Measurements from ENCODE around the gene MCHR1. TPM values are rescaled to one million over a fixed set of nuclear protein-coding genes. Genes with fewer than 3 reads are reported as not detected.
"Not testable (repeated sequence)": the region's sequence is repeated elsewhere in the genome, so short reads cannot be mapped to it uniquely, and the experiment has no call there.

MCHR1 gene
- total RNA-seq, 4 donors from 2014 or later = 0.33 to 2.1 TPM; not detected in 2

GRCh38 chr22:40716116-40716515 lies 36.8 kb downstream of the MCHR1 start:
- intact Hi-C loops (cut with DNase I) = no loop called here
- WGBS = 95% methylated on average over 9 of the region's 9 CpGs
- H3K27ac ChIP-seq (replicated peaks in 1 of 4) = no peak overlapping the region
- no peaks in the 10 kb centered on the region for H3K27me3 ChIP-seq
- H3K36me3 ChIP-seq = no peaks in the 10 kb centered on the region
- H3K4me1 ChIP-seq = peaks cover 9 to 25% (median 23%) of the 10 kb centered on the region in 4 donors
- TF ChIP-seq POLR2A (IDR thresholded peaks at IDR 0.05; ENCODE audit: low read depth) = no peak
- no peak for TF ChIP-seq EP300 (IDR thresholded peaks at IDR 0.05)
- TF ChIP-seq POLR2AphosphoS5 (IDR thresholded peaks at IDR 0.05) = no peak
- TF ChIP-seq CTCF (IDR thresholded peaks at IDR 0.05) = no peak
- no peak overlapping the region for H3K4me3 ChIP-seq
- no peaks in the 10 kb centered on the region for H3K9me3 ChIP-seq
- DNase-seq (ENCODE audit: extremely low spot score) = no peak

- 80% methylated on average over 5 of the region's 5 CpGs for WGBS
- H3K27ac ChIP-seq (replicated peaks in 1 of 4); DNase-seq (ENCODE audit: extremely low spot score); H3K4me3 ChIP-seq; H3K9me3 ChIP-seq; intact Hi-C loops (cut with DNase I); H3K27me3 ChIP-seq; H3K36me3 ChIP-seq: not testable (repeated sequence)
- H3K4me1 ChIP-seq = peaks cover 0 to 23% (median 20%) of the 10 kb centered on the region in 4 donors
These were observed 38.4 kb downstream of the MCHR1 start for GRCh38 chr22:40717657-40718056.

- WGBS = 85% methylated on average over 9 of the region's 9 CpGs
- intact Hi-C loops (cut with DNase I) = no loop called here
- no peak overlapping the region for H3K4me3 ChIP-seq
- H3K9me3 ChIP-seq = no peaks in the 10 kb centered on the region
- no peaks in the 10 kb centered on the region for H3K27me3 ChIP-seq
- H3K27ac ChIP-seq (replicated peaks in 1 of 4) = no peak overlapping the region
- H3K36me3 ChIP-seq = no peaks in the 10 kb centered on the region
- peaks cover 0 to 23% (median 20%) of the 10 kb centered on the region in 4 donors for H3K4me1 ChIP-seq
- DNase-seq (ENCODE audit: extremely low spot score) = no peak
- TF ChIP-seq EP300 (IDR thresholded peaks at IDR 0.05) = no peak
- TF ChIP-seq POLR2AphosphoS5 (IDR thresholded peaks at IDR 0.05) = no peak
- no peak for TF ChIP-seq POLR2A (IDR thresholded peaks at IDR 0.05; ENCODE audit: low read depth)
- TF ChIP-seq CTCF (IDR thresholded peaks at IDR 0.05) = no peak
These were observed 39.2 kb downstream of the MCHR1 start for GRCh38 chr22:40718250-40719204.

GRCh38 chr22:40719599-40719998 lies 40.3 kb downstream of the MCHR1 start:
- DNase-seq (ENCODE audit: extremely low spot score) = no peak
- peaks cover 0 to 17% (median 15%) of the 10 kb centered on the region in 4 donors for H3K4me1 ChIP-seq
- TF ChIP-seq EP300 (IDR thresholded peaks at IDR 0.05) (no peak), CTCF (IDR thresholded peaks at IDR 0.05) (no peak), POLR2AphosphoS5 (IDR thresholded peaks at IDR 0.05) (no peak), POLR2A (IDR thresholded peaks at IDR 0.05; ENCODE audit: low read depth) (no peak)
- H3K36me3 ChIP-seq = no peaks in the 10 kb centered on the region
- H3K4me3 ChIP-seq = no peak overlapping the region
- 91% methylated on average over 6 of the region's 6 CpGs for WGBS
- no peak overlapping the region for H3K27ac ChIP-seq (replicated peaks in 1 of 4)
- H3K9me3 ChIP-seq = no peaks in the 10 kb centered on the region
- intact Hi-C loops (cut with DNase I) = no loop called here
- H3K27me3 ChIP-seq = no peaks in the 10 kb centered on the region

GRCh38 chr22:40720156-40720537 lies 40.9 kb downstream of the MCHR1 start:
- DNase-seq (ENCODE audit: extremely low spot score); H3K27me3 ChIP-seq; H3K36me3 ChIP-seq; H3K27ac ChIP-seq (replicated peaks in 1 of 4); H3K9me3 ChIP-seq; H3K4me3 ChIP-seq; intact Hi-C loops (cut with DNase I): not testable (repeated sequence)
- H3K4me1 ChIP-seq = peaks cover 0 to 16% (median 12%) of the 10 kb centered on the region in 4 donors
- 99% methylated on average over 6 of the region's 6 CpGs for WGBS

All from esophagus muscularis mucosa (tissue), 4 donors.